Panc1 (cell line): Measurements from ENCODE around the gene CLNK.

ENCODE experiments used
- POLR2AphosphoS5 ChIP-seq: IDR thresholded peaks from 2 replicates; pipeline ENCODE4 v1.6.1; 2012; ENCODE audit warnings: mild to moderate bottlenecking, low read depth, low read length, moderate library complexity
- TF ChIP-seq, protein P1 (sequence below): fragments of 450-650 bp; IDR thresholded peaks from 2 replicates; pipeline ENCODE4 v1.5.1; 2017; ENCODE audit warnings: mild to moderate bottlenecking
- TF ChIP-seq, protein P2 (sequence below), 2 experiments: IDR thresholded peaks; 2 replicates each; pipeline ENCODE4 v1.6.1; 2011 to 2012; ENCODE audit warnings: low read depth in 2 of 2, control low read depth in 1 of 2, low read length in 1 of 2, mild to moderate bottlenecking in 1 of 2, moderate library complexity in 1 of 2; ENCODE audit not compliant: insufficient read depth in 1 of 2

DNA sequence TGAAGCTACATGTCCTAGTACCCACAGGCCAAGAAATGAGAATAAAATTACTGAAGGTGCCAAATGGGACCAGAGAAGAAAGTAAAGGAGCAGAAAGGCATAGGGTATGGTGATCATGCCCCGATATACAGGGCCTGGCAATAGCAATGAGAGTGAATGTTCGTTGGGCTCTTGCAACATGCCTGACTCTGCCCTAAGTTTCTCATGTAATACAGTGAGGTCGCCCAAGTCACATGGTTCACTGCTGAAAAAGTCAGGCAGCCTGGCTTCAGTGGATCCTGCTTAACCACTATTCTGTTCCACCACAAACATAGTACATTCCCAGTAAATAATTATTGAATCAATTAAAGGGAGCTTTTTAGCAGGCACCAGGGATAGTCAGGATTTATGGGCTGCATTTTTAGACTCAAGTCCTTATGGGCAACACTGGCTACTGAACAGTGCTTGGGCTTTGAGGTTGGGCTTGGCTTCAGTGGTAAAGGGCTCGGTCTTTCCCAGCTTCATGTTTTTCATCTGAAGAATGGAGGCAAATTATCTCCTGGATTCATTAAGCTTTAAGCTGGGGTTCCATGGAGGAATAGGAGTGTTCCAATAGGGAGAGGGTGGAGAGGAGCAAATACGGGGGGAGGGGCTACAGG, 160.3 kb downstream of the CLNK start:
- TF ChIP-seq, protein P1, sequence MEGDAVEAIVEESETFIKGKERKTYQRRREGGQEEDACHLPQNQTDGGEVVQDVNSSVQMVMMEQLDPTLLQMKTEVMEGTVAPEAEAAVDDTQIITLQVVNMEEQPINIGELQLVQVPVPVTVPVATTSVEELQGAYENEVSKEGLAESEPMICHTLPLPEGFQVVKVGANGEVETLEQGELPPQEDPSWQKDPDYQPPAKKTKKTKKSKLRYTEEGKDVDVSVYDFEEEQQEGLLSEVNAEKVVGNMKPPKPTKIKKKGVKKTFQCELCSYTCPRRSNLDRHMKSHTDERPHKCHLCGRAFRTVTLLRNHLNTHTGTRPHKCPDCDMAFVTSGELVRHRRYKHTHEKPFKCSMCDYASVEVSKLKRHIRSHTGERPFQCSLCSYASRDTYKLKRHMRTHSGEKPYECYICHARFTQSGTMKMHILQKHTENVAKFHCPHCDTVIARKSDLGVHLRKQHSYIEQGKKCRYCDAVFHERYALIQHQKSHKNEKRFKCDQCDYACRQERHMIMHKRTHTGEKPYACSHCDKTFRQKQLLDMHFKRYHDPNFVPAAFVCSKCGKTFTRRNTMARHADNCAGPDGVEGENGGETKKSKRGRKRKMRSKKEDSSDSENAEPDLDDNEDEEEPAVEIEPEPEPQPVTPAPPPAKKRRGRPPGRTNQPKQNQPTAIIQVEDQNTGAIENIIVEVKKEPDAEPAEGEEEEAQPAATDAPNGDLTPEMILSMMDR: no peak
- TF ChIP-seq, protein P2, sequence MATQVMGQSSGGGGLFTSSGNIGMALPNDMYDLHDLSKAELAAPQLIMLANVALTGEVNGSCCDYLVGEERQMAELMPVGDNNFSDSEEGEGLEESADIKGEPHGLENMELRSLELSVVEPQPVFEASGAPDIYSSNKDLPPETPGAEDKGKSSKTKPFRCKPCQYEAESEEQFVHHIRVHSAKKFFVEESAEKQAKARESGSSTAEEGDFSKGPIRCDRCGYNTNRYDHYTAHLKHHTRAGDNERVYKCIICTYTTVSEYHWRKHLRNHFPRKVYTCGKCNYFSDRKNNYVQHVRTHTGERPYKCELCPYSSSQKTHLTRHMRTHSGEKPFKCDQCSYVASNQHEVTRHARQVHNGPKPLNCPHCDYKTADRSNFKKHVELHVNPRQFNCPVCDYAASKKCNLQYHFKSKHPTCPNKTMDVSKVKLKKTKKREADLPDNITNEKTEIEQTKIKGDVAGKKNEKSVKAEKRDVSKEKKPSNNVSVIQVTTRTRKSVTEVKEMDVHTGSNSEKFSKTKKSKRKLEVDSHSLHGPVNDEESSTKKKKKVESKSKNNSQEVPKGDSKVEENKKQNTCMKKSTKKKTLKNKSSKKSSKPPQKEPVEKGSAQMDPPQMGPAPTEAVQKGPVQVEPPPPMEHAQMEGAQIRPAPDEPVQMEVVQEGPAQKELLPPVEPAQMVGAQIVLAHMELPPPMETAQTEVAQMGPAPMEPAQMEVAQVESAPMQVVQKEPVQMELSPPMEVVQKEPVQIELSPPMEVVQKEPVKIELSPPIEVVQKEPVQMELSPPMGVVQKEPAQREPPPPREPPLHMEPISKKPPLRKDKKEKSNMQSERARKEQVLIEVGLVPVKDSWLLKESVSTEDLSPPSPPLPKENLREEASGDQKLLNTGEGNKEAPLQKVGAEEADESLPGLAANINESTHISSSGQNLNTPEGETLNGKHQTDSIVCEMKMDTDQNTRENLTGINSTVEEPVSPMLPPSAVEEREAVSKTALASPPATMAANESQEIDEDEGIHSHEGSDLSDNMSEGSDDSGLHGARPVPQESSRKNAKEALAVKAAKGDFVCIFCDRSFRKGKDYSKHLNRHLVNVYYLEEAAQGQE (IDR thresholded peaks at IDR 0.05; ENCODE audit: insufficient read depth in 1 of 2, low read depth in 2 of 2, low read length in 1 of 2): no peak
- TF ChIP-seq POLR2AphosphoS5: no peak
